ENCODE results near the gene KIF4A. TPM values are rescaled to one million over a fixed set of nuclear protein-coding genes. Genes with fewer than 3 reads are reported as not detected.

Gene KIF4A
- total and polyA plus RNA-seq, 2 of the 4 experiments (the other 2 are of a cell fraction) = 10.0 to 19.0 TPM

DNA sequence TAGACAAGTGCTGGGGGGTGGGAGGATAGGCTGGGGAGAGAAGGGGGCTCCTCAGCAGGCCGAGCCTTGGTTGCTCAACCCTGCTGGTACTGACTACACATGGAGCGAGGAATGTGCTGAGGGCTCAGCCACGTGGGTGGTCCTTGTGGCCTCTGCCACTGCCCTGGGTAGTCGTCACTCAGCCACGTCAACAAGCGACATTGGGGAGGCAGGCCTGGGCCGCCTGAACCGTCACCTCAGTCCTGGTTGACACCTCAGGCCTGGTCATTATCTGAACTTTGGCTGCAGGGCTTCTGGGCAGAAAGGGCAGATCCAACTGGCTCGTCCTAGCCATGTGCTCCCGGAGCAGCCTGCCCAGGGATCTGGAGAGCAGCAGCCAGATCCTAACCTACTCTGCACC lies 70.5 kb downstream of the KIF4A start:
- Histone ChIP-seq H3K4me1 (ENCODE audit: control insufficient read depth, insufficient read depth, low read length) (no peaks in the 10 kb centered on the region), H4K8ac (ENCODE audit: low read depth in 2 of 2, low read length in 2 of 2) (no peak overlapping the region), H3K27ac (ENCODE audit: insufficient read depth, low read length) (no peak overlapping the region), H2BK120ac (ENCODE audit: low read depth, low read length) (no peak overlapping the region), H3K14ac (replicated peaks; ENCODE audit: low read depth, low read length) (no peak overlapping the region), H4K5ac (ENCODE audit: low read depth, low read length) (no peak overlapping the region), H2BK15ac (ENCODE audit: low read depth, low read length) (no peak overlapping the region), H3K9me1 (ENCODE audit: insufficient read depth, low read length) (no peaks in the 10 kb centered on the region), H2BK20ac (ENCODE audit: low read depth, low read length) (no peak overlapping the region), H3K4me3 (ENCODE audit: insufficient read depth, low read depth, low read length) (no peak overlapping the region), H3K79me1 (ENCODE audit: low read depth in 1 of 2, low read length in 2 of 2) (0 out of 4 replicates have a peak, but pooled peaks cover 0 to 3% of the 10 kb centered on the region in 2 experiments), H4K20me1 (ENCODE audit: insufficient read depth, low read length) (no peaks in the 10 kb centered on the region), H3K9ac (ENCODE audit: low read depth, low read length) (no peak overlapping the region), H3K27me3 (ENCODE audit: control insufficient read depth, insufficient read depth, low read length) (peaks cover 2% of the 10 kb centered on the region), H3K4ac (ENCODE audit: low read depth, low read length) (no peak overlapping the region), H2AK9ac (replicated peaks; ENCODE audit: low read depth, low read length, poor library complexity) (no peak overlapping the region), H3K36me3 (ENCODE audit: control insufficient read depth, insufficient read depth, low read length) (0 out of 2 replicates have a peak, but pooled peaks cover 2% of the 10 kb centered on the region), H3K9me3 (ENCODE audit: control insufficient read depth, insufficient read depth, low read length) (0 out of 2 replicates have a peak, but pooled peaks cover 1% of the 10 kb centered on the region), H4K91ac (ENCODE audit: insufficient read depth, low read depth, low read length) (no peak overlapping the region), H2AK5ac (ENCODE audit: low read depth, low read length) (no peak overlapping the region), H3K4me2 (ENCODE audit: low read depth, low read length) (no peak overlapping the region), H2BK5ac (ENCODE audit: low read depth, low read length, poor library complexity, severe bottlenecking) (no peak overlapping the region), H3K18ac (ENCODE audit: low read depth, low read length) (no peak overlapping the region), H3K56ac (ENCODE audit: extremely low read depth, insufficient read depth, low read length) (no peak overlapping the region), H3K23ac (ENCODE audit: low read depth, low read length) (no peak overlapping the region), H2AFZ (replicated peaks; ENCODE audit: low read length, poor library complexity) (no peak overlapping the region)
- BruUV-seq (replicated peaks) = no TSS peak
- intact Hi-C loops (cut with micrococcal nuclease) = no loop called here
- ChIA-PET CTCF (no interaction called here), POLR2A (ENCODE audit: unreplicated experiment) (no interaction called here)
- ATAC-seq (ENCODE audit: low read depth) (no peak), DNase-seq (no peak)
- dilution Hi-C loops (cut with HindIII; ENCODE audit: low sequenced_read_pairs, unreplicated experiment) = no loop called here
- WGBS, 2 experiments (ENCODE audit: extremely low coverage in 2 of 2, insufficient read length in 1 of 2) = 85% methylated on average over 4 of the region's 10 CpGs; no CpG with 5 or more reads in 1 of the 2 experiments
- in situ Hi-C loops (cut with MboI; ENCODE audit: low sequenced_read_pairs) = no loop called here
- TF ChIP-seq RAD21 (IDR thresholded peaks at IDR 0.05; ENCODE audit: low read length) (no peak), CHD1 (IDR thresholded peaks at IDR 0.05; ENCODE audit: low read depth, low read length) (no peak), BHLHE40 (IDR thresholded peaks at IDR 0.05; ENCODE audit: low read depth, low read length) (no peak), RCOR1 (IDR thresholded peaks at IDR 0.05; ENCODE audit: insufficient replicate concordance, low read length) (no peak), MAFK (IDR thresholded peaks at IDR 0.05; ENCODE audit: low read depth, low read length) (no peak), POLR2A (IDR thresholded peaks at IDR 0.05; ENCODE audit: low read depth, low read length) (no peak), CEBPB (IDR thresholded peaks at IDR 0.05; ENCODE audit: low read depth, low read length) (no peak), NFE2L2 (IDR thresholded peaks at IDR 0.05; ENCODE audit: low read depth, low read length) (no peak), MAZ (IDR thresholded peaks at IDR 0.05; ENCODE audit: borderline replicate concordance, low read depth, low read length) (no peak), MXI1 (IDR thresholded peaks at IDR 0.05; ENCODE audit: borderline replicate concordance, low read depth, low read length) (no peak), RFX5 (IDR thresholded peaks at IDR 0.05; ENCODE audit: low read depth, low read length) (no peak), FOS (IDR thresholded peaks at IDR 0.05; ENCODE audit: low read depth, low read length) (no peak), SMC3 (IDR thresholded peaks at IDR 0.05; ENCODE audit: low read depth, low read length) (no peak)
- TF ChIP-seq, protein P1, sequence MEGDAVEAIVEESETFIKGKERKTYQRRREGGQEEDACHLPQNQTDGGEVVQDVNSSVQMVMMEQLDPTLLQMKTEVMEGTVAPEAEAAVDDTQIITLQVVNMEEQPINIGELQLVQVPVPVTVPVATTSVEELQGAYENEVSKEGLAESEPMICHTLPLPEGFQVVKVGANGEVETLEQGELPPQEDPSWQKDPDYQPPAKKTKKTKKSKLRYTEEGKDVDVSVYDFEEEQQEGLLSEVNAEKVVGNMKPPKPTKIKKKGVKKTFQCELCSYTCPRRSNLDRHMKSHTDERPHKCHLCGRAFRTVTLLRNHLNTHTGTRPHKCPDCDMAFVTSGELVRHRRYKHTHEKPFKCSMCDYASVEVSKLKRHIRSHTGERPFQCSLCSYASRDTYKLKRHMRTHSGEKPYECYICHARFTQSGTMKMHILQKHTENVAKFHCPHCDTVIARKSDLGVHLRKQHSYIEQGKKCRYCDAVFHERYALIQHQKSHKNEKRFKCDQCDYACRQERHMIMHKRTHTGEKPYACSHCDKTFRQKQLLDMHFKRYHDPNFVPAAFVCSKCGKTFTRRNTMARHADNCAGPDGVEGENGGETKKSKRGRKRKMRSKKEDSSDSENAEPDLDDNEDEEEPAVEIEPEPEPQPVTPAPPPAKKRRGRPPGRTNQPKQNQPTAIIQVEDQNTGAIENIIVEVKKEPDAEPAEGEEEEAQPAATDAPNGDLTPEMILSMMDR (conservative IDR thresholded peaks at IDR 0.05; ENCODE audit: low read depth, low read length) = no peak
- TF ChIP-seq, protein P2, sequence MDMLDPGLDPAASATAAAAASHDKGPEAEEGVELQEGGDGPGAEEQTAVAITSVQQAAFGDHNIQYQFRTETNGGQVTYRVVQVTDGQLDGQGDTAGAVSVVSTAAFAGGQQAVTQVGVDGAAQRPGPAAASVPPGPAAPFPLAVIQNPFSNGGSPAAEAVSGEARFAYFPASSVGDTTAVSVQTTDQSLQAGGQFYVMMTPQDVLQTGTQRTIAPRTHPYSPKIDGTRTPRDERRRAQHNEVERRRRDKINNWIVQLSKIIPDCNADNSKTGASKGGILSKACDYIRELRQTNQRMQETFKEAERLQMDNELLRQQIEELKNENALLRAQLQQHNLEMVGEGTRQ (IDR thresholded peaks at IDR 0.05; ENCODE audit: low read depth, low read length) = no peak
- TF ChIP-seq, protein P3, sequence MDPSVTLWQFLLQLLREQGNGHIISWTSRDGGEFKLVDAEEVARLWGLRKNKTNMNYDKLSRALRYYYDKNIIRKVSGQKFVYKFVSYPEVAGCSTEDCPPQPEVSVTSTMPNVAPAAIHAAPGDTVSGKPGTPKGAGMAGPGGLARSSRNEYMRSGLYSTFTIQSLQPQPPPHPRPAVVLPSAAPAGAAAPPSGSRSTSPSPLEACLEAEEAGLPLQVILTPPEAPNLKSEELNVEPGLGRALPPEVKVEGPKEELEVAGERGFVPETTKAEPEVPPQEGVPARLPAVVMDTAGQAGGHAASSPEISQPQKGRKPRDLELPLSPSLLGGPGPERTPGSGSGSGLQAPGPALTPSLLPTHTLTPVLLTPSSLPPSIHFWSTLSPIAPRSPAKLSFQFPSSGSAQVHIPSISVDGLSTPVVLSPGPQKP (IDR thresholded peaks at IDR 0.05; ENCODE audit: borderline replicate concordance, low read depth, low read length) = no peak
